DND-41 (cell line): ENCODE data around the gene NBAS.

Experiments
- CTCF ChIP-seq: IDR thresholded peaks from 2 replicates; pipeline ENCODE4 v1.5.1; 2012; ENCODE audit warnings: borderline replicate concordance, low read length, moderate library complexity, mild to moderate bottlenecking; ENCODE audit not compliant: poor library complexity, severe bottlenecking; ENCODE audit errors: extremely low read depth
- EZH2 ChIP-seq: IDR thresholded peaks from 3 replicates; pipeline ENCODE4 v1.6.1; 2012; ENCODE audit warnings: borderline replicate concordance, low read depth, mild to moderate bottlenecking, moderate library complexity, low read length, inconsistent platforms; ENCODE audit not compliant: severe bottlenecking

GRCh38 chr2:15363142-15363541 is 198.0 kb downstream of the NBAS start:
- no peak for TF ChIP-seq CTCF
- TF ChIP-seq EZH2: no peak
